ENCODE data around the gene EPYC. TPM values are rescaled to one million over a fixed set of nuclear protein-coding genes. Genes with fewer than 3 reads are reported as not detected.

The EPYC gene
- total RNA-seq, 1 donor from 2014 or later = not detected

GRCh38 chr12:90984114-90984513 lies 20.7 kb downstream of the EPYC start:
- ChIA-PET CTCF (no interaction called here), POLR2A (no interaction called here)
- no peak for TF ChIP-seq CTCF (IDR thresholded peaks at IDR 0.05)
- Mint-ChIP-seq H3K9me3 (no peaks in the 10 kb centered on the region), H3K4me3 (no peak overlapping the region), H3K4me1 (no peaks in the 10 kb centered on the region), H3K36me3 (ENCODE audit: low read depth) (no peaks in the 10 kb centered on the region), H3K27me3 (peaks cover 8% of the 10 kb centered on the region), H3K27ac (no peak overlapping the region)
- intact Hi-C loops (cut with micrococcal nuclease) = no loop called here
- DNase-seq (no peak), ATAC-seq (ENCODE audit: low read depth) (no peak)

GRCh38 chr12:90982170-90982569 lies 22.6 kb downstream of the EPYC start:
- CTCF ChIA-PET = no interaction called here
- POLR2A ChIA-PET = no interaction called here
- Mint-ChIP-seq H3K4me3 (no peak overlapping the region), H3K9me3 (no peaks in the 10 kb centered on the region), H3K36me3 (ENCODE audit: low read depth) (no peaks in the 10 kb centered on the region), H3K27me3 (peaks cover 8% of the 10 kb centered on the region), H3K4me1 (no peaks in the 10 kb centered on the region), H3K27ac (no peak overlapping the region)
- ATAC-seq (ENCODE audit: low read depth) = no peak
- no peak for DNase-seq
- no peak for TF ChIP-seq CTCF (IDR thresholded peaks at IDR 0.05)
- intact Hi-C loops (cut with micrococcal nuclease) = no loop called here

- no peak overlapping the region for H3K4me3 Mint-ChIP-seq
- H3K36me3 Mint-ChIP-seq (ENCODE audit: low read depth) = no peaks in the 10 kb centered on the region
- DNase-seq (no peak), ATAC-seq (ENCODE audit: low read depth) (no peak)
- POLR2A ChIA-PET = no interaction called here
- no peaks in the 10 kb centered on the region for H3K9me3 Mint-ChIP-seq
- intact Hi-C loops (cut with micrococcal nuclease) = no loop called here
- no peak for TF ChIP-seq CTCF (IDR thresholded peaks at IDR 0.05)
- no peaks in the 10 kb centered on the region for H3K4me1 Mint-ChIP-seq
- CTCF ChIA-PET = interaction anchor here (1.4 kb wide), 1 partner anchor 128 kb away, joined by 4 read pairs; no protein-coding TSS in a partner anchor
- H3K27ac Mint-ChIP-seq = no peak overlapping the region
- H3K27me3 Mint-ChIP-seq = peaks cover 8% of the 10 kb centered on the region
Measured at GRCh38 chr12:90979951-90980350, 24.8 kb downstream of the EPYC start.

DNA sequence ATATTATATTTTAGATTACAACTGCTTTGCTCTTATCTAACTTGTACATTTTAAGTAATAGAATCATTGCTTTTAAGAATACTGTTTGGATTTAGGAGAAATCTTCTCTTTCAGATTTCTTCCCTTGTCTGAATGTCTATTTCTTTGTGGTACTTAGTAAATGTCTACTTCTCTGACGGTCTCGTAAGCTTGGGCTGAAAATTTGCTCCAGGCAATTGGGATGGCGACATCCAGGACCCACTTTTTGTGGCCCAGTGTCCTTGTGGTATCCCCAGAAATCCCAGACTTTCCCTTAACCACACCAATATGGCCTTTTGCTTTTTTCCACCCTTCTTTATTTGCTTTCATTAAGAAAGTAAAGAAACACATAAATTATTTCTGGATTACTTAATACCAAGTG lies 25.8 kb downstream of the EPYC start:
- no peaks in the 10 kb centered on the region for H3K4me1 Mint-ChIP-seq

More for the DNA sequence above, 25.8 kb downstream of the EPYC start:
- peaks cover 7% of the 10 kb centered on the region for H3K27me3 Mint-ChIP-seq
- POLR2A ChIA-PET = no interaction called here
- CTCF ChIA-PET = interaction anchor here (0.7 to 1.4 kb wide), 3 partner anchors 129 to 352 kb away, joined by 3 to 6 read pairs (median 4); no protein-coding TSS in a partner anchor
- ATAC-seq (ENCODE audit: low read depth) (no peak), DNase-seq (no peak)
- H3K27ac Mint-ChIP-seq = no peak overlapping the region
- H3K4me3 Mint-ChIP-seq = no peak overlapping the region
- H3K36me3 Mint-ChIP-seq (ENCODE audit: low read depth) = no peaks in the 10 kb centered on the region
- intact Hi-C loops (cut with micrococcal nuclease) = no loop called here
- TF ChIP-seq CTCF (IDR thresholded peaks at IDR 0.05) = no peak
- H3K9me3 Mint-ChIP-seq = no peaks in the 10 kb centered on the region
